ENCODE measurements around the gene GALK2. TPM values are rescaled to one million over a fixed set of nuclear protein-coding genes. Genes with fewer than 3 reads are reported as not detected.

GALK2 gene
- total RNA-seq, 2 donors from 2014 or later, result 22.9 to 35.9 TPM

DNA sequence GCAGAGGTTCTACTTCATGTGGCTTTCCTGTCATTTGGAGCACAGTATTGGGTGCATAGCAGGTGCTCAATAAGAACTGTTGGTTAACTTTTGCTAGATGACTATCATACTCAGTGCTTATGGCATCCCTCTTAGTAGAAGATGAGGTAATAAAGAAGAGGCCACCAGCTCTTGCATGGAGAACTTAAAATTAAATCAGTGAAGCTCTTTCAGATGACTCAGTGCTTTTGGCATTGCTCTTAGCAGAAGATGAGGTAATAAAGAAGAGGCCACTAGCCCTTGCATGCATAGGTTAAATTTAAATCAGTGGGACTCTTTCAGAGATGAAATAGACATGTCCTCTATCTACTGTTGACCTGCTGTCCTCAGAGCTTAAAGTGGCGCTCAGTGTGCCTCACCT is 143.6 kb downstream of the GALK2 start:
- ATAC-seq (ENCODE audit: insufficient number of reproducible peaks, low FRiP score, low read depth) (no peak), DNase-seq (ENCODE audit: low spot score) (no peak)
- Histone ChIP-seq H3K27me3 (replicated peaks; ENCODE audit: insufficient read depth) (no peaks in the 10 kb centered on the region), H3K27ac (no peak overlapping the region), H3K4me3 (no peak overlapping the region), H3K36me3 (no peaks in the 10 kb centered on the region), H3K9me3 (no peaks in the 10 kb centered on the region), H3K4me1 (ENCODE audit: control insufficient read depth in 1 of 2, low read depth in 2 of 2) (peaks cover 0 to 8% of the 10 kb centered on the region in 2 donors)
- TF ChIP-seq, protein P1, sequence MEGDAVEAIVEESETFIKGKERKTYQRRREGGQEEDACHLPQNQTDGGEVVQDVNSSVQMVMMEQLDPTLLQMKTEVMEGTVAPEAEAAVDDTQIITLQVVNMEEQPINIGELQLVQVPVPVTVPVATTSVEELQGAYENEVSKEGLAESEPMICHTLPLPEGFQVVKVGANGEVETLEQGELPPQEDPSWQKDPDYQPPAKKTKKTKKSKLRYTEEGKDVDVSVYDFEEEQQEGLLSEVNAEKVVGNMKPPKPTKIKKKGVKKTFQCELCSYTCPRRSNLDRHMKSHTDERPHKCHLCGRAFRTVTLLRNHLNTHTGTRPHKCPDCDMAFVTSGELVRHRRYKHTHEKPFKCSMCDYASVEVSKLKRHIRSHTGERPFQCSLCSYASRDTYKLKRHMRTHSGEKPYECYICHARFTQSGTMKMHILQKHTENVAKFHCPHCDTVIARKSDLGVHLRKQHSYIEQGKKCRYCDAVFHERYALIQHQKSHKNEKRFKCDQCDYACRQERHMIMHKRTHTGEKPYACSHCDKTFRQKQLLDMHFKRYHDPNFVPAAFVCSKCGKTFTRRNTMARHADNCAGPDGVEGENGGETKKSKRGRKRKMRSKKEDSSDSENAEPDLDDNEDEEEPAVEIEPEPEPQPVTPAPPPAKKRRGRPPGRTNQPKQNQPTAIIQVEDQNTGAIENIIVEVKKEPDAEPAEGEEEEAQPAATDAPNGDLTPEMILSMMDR (IDR thresholded peaks at IDR 0.05), result no peak

DNA sequence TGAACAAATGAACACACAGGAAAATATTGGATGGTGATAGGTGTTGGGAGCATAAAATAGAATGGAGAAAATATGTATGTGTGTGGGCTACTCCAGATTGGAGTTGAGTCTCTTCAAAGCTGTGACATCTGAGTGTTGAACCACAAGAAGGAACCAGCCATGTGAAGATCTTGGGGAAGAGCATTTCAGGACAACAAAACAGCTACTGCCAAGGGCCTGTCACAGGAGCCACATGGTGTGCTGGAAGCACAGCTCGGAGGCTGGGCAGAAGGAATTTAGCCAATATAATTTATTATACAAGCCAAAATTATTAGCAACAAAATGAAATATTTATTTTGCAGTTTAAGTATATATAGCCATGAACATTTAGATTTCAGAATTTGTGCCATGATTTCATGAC is 144.7 kb downstream of the GALK2 start:
- no peak for ATAC-seq (ENCODE audit: insufficient number of reproducible peaks, low FRiP score, low read depth)
- H3K27ac ChIP-seq, result no peak overlapping the region

DNA sequence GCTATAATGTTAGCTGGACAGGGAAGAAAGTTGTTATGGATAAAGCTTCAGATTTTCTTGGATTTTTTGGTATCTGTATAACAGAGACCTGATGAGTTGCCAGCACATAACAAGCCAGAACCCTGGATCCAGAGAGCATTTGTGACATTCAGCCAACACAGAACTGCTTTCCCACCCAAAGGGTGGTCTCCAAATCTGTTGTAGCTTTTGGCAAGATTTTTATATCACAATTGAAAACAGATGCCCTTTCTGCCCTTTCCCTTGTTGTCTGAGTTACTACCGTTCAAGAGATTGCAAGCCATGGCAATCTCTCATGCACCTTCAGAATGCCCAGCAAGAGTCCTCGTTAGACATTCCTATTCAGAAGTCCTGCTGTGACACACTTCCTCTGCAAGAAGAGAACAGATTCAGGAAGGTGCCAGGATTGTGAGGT is 145.4 kb downstream of the GALK2 start:
- no peak overlapping the region for H3K27ac ChIP-seq
- H3K9me3 ChIP-seq, result no peaks in the 10 kb centered on the region
- DNase-seq (ENCODE audit: low spot score), result no peak
- TF ChIP-seq, protein P1 (IDR thresholded peaks at IDR 0.05), result no peak
- peaks cover 0 to 8% of the 10 kb centered on the region in 2 donors for H3K4me1 ChIP-seq (ENCODE audit: control insufficient read depth in 1 of 2, low read depth in 2 of 2)
- no peaks in the 10 kb centered on the region for H3K27me3 ChIP-seq (replicated peaks; ENCODE audit: insufficient read depth)
- H3K36me3 ChIP-seq, result peaks cover under 1% of the 10 kb centered on the region
- no peak overlapping the region for H3K4me3 ChIP-seq
- ATAC-seq (ENCODE audit: insufficient number of reproducible peaks, low FRiP score, low read depth), result no peak

More for the DNA sequence above, 144.7 kb downstream of the GALK2 start:
- TF ChIP-seq, protein P1 (IDR thresholded peaks at IDR 0.05), result no peak
- Histone ChIP-seq H3K36me3 (no peaks in the 10 kb centered on the region), H3K4me1 (ENCODE audit: control insufficient read depth in 1 of 2, low read depth in 2 of 2) (peaks cover 0 to 8% of the 10 kb centered on the region in 2 donors), H3K4me3 (no peak overlapping the region), H3K9me3 (no peaks in the 10 kb centered on the region), H3K27me3 (replicated peaks; ENCODE audit: insufficient read depth) (no peaks in the 10 kb centered on the region)
- DNase-seq (ENCODE audit: low spot score), result no peak

DNA sequence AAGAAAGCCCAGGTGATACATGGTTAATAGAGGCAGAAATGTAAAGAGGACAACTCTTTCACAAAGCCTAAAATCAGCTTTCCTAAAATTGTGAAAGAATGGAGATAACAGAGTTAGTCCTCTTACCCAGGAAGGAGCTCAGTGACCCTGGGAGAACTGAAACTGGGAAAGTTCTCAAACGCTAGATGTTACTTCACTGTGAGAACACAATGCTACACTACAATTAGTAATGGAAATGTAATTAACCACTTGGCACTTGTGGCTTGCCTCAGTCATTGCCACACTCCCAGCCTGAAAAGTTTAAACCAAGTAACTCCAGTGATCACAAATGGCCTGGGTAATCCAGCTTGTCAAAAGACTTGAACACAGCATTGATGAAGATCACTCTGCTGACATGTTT is 150.3 kb downstream of the GALK2 start:
- ATAC-seq (ENCODE audit: insufficient number of reproducible peaks, low FRiP score, low read depth), result no peak

DNA sequence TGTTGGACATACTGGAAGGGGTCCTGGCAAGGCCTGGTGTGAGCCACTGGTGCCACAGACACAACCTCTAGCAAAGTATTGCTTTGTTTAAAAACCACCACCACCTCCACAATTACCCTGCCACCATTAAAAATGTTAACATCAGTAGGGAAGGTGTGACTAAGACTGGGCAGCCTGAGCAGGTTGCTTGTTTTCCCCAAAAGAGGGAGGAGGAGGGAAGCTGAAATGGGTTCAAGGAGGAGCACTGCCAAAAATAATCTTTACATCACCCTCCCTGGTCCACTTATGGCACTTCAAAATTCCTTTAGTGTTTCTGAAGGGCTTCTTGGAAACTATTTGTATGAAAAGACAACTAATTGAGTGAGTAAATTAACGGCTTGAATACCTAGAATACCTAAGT is 153.2 kb downstream of the GALK2 start:
- ATAC-seq (ENCODE audit: insufficient number of reproducible peaks, low FRiP score, low read depth) (no peak), DNase-seq (ENCODE audit: low spot score) (no peak)
- H3K27ac ChIP-seq, result no peak overlapping the region
- H3K27me3 ChIP-seq (replicated peaks; ENCODE audit: insufficient read depth), result no peaks in the 10 kb centered on the region
- TF ChIP-seq, protein P1 (IDR thresholded peaks at IDR 0.05), result no peak
- no peaks in the 10 kb centered on the region for H3K4me1 ChIP-seq (ENCODE audit: control insufficient read depth in 1 of 2, low read depth in 2 of 2)
- H3K9me3 ChIP-seq, result no peaks in the 10 kb centered on the region
- peaks cover 9% of the 10 kb centered on the region for H3K36me3 ChIP-seq
- H3K4me3 ChIP-seq, result no peak overlapping the region

More for the DNA sequence above, 150.3 kb downstream of the GALK2 start:
- H3K9me3 ChIP-seq, result no peaks in the 10 kb centered on the region
- no peaks in the 10 kb centered on the region for H3K4me1 ChIP-seq (ENCODE audit: control insufficient read depth in 1 of 2, low read depth in 2 of 2)
- no peaks in the 10 kb centered on the region for H3K27me3 ChIP-seq (replicated peaks; ENCODE audit: insufficient read depth)
- DNase-seq (ENCODE audit: low spot score), result no peak
- TF ChIP-seq, protein P1 (IDR thresholded peaks at IDR 0.05), result no peak
- H3K4me3 ChIP-seq, result no peak overlapping the region
- H3K27ac ChIP-seq, result no peak overlapping the region
- peaks cover 9% of the 10 kb centered on the region for H3K36me3 ChIP-seq

Measured in thoracic aorta (tissue), 2 donors.